HG03139 (cell line): ENCODE results near the gene ANKRD11.
"Not testable (repeated sequence)": the region's sequence is repeated elsewhere in the genome, so short reads cannot be mapped to it uniquely, and the experiment has no call there.

Experiments used
- ATAC-seq: cut with Tn5 transposase; IDR thresholded peaks from one replicate; pipeline ENCODE4 v1.9.1; 2021; ENCODE audit not compliant: unreplicated experiment

Gene ANKRD11

DNA sequence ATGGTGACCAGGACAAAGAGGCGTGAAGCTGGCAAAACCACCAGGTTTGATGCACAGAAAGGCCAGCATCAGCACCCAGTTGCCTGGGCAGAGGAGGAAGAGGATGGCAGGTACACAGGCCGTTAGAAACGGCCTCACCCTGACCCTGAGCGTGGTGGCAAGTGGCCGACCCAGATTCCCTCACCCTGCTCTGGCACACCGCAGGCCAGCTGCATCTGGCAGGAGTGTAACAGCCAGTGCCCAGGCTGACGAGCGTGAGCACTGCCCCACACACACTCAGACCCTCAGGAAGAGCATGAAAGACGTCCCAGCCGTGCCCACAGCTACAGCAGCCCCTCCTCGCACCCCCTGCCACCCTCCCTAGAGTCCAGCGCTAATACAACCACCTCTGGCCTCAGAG lies 82.0 kb downstream of the ANKRD11 start:
- ATAC-seq = no peak

GRCh38 chr16:89407925-89408300 lies 82.4 kb downstream of the ANKRD11 start:
- ATAC-seq = no peak

DNA sequence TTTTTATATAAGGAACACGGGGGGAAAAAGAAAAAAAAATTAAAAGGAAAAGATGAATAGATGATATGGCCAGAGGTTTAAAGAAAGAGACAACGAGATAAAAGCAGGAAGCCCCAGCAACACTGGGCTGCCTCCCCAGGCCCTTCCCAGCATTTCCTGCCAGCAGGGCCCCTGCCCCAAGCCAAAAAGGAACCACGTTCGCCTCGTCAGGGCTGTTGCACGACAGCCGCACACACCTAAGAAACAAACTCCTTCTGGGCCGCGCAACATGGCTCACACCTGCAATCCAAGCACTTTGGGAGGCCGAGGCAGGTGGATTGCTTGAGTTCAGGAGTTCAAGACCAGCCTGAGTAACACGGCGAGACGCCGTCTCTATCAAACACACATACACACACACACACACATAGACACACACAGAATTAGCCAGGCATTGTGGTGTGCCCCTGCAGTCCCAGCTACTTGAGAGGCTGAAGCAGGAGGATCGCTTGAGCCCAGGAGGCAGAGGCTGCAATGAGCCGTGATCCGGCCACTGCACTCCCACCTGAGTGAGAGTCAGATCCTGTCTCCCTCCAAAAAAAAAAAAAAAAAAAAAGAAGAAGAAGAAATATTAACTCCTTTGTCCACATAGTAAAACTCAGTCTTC lies 83.0 kb downstream of the ANKRD11 start:
- ATAC-seq = no peak

DNA sequence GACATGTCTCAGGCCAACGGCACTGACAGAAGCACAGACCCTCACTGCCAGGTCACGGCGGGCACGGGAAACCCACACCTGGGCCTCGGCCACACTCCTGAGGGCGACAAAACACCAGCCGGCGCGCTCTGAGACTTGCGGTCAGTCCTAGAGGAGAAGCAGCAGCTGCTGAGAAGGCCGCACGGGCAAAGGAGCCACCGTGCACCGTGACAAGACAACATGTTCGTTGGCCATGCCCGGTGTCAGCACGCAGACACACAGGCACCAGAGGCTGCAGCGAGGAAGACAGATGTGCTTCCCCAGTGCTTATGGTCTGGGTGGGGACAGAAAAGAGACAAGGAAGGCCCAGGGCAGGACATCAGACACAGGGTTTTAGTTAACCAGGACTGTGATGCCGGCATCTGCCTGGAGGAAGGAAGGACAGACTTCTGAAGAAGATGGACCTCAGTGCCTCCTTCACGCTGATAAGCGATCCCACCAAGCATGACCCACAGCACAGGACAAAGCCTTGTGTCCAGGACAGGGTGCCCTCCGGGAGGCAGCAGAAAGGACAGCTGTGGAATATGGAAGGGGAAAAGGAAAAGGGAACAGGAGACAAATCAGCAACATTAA lies 84.0 kb downstream of the ANKRD11 start:
- no peak for ATAC-seq

- no peak for ATAC-seq
These were observed 85.8 kb downstream of the ANKRD11 start for GRCh38 chr16:89404561-89404960.

GRCh38 chr16:89402962-89403361 lies 87.4 kb downstream of the ANKRD11 start:
- ATAC-seq = no peak

- ATAC-seq = no peak
These were observed 88.5 kb downstream of the ANKRD11 start for GRCh38 chr16:89401641-89402445.

GRCh38 chr16:89401205-89401604 lies 89.2 kb downstream of the ANKRD11 start:
- no peak for ATAC-seq

DNA sequence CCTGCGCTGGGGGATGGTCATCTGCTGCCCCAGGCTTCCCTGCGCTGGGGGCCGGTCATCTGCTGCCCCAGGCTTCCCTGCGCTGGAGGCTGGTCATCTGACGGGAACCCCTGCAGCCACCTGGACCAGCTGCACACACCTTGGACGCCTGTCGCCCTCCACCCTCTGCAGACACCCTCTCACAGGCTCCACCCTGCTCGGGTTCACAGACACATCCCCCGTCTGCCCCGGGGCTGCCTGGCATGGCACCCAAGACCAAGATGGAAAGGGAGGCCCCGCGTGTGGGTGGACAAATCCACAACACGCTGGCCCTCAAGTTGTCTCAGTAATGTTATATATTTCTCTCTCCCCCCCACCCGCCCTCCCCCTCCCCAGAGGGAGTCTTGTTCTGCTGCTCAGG lies 89.6 kb downstream of the ANKRD11 start:
- ATAC-seq = no peak

DNA sequence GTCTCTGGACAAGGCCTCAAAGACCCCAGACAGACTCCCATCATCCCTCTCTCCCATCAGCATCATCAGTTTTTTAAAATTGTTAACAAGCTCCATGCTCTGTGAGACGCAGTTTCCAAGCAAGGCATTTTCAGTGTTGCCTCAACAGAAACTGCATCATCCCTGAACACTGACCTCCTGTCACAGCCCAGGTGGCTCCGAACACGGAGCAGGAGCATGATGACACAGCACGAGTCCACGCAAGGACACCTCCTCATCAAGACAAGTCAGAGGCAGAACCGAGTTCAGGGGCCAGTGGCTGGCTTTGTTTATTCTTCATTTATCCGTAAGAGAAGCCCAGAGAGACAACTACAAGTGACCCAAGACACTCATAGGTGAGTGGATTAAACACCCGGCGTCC lies 91.4 kb downstream of the ANKRD11 start:
- ATAC-seq = no peak

DNA sequence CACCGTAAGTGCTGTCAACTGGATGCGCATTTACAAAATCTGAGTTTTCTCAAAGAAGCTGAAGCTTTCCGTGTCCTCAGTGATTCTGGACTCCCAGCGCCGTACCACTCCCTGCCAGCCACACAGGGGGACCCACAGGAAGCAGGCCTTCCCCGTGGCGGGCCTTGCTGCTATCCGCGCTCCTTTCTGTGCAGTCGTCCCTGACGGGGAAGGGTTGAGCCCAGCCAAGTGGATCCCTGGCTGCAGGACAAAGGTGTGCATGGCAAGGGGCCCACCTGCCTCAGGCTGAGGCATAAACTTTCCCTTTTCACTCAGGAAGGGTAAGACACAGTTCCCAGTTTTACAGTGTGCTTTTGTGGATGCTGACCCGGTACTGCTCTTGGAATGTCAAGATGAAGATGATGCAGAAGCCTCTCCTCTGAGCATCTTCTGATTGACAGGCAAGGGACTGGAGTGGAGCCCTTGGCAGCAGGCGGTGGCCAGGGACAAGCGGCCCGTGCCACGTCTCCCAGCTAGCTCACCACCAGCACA lies 93.0 kb downstream of the ANKRD11 start:
- ATAC-seq = no peak

GRCh38 chr16:89396156-89396555 lies 94.2 kb downstream of the ANKRD11 start:
- no peak for ATAC-seq

DNA sequence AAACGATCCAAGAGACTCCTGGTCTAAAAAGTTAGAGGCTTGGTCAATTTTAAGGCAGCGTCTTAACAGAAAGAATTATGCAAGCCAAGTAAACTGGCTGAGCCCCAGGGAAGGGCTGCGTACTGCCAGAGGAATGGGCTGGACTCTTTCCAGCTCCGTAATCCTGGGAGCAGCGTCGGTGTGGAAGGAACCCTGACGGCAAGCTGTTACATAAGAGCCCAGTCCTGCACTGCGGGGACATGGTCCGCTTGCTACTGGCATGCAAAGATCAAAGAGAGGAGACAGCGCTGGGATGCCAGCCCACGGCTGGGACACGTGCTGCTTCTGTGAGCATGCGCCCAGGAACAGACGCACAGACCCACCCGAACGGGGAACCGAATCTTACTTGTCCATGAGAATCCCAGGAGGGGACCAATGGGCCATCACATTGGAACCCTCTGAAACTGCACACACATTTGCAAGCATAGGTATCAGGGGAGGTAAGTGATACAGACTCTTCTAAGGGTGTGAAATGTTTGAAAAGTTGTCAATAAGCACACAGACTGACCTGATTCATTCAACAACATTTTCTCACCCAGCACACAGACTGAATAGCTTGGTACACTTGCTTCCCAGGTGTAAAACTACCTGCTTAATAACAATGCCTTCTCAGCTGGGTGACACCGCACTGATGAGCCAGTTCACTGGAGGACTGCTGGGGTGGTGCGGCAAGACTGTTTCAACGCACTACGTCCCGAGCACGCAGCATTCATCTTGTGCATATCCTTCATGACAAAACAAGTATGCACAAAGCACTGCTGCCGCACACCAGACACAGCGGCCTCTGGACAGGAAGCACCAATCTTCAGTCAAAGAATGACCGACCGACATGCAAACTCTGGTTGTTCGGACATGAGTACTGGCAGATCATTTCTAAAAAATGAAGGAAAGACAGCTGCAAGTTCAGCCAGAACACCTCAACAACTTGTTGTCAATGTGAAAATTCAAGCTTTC lies 94.9 kb downstream of the ANKRD11 start:
- no peak for ATAC-seq

DNA sequence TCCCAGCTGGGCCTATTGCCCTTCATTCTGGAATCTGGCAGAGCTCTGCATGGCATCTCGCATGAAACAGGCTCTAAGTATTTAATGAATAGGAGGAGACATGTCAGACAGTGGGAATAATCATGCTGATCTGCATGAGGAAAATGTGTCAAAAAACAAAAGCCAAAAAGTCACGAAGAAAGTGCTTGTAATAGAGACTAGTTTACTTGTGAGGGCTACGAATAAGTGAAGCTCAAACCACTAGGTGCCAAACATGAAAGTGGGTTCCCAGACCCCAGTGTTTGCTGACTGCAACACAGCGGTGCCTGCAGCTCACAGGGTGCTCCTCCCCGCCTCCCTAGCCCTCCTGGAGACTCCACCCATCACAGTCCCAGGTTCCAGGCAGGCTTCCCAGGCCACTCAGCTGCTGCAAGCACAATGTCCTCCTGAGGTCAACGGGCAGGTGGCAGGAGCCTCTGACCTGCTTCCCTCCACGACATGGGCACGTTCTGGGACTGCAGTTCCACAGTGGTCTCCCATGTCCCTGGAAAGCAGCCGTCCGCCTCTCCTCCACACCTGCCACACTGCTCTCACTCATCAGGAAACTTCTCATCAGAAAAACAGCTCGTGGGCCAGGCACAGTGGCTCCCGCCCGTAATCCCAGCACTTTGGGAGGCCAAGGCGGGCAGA lies 96.5 kb downstream of the ANKRD11 start:
- no peak for ATAC-seq

GRCh38 chr16:89392881-89393737 lies 97.3 kb downstream of the ANKRD11 start:
- no peak for ATAC-seq

GRCh38 chr16:89390224-89390583 lies 100.2 kb downstream of the ANKRD11 start:
- not testable (repeated sequence) for ATAC-seq

DNA sequence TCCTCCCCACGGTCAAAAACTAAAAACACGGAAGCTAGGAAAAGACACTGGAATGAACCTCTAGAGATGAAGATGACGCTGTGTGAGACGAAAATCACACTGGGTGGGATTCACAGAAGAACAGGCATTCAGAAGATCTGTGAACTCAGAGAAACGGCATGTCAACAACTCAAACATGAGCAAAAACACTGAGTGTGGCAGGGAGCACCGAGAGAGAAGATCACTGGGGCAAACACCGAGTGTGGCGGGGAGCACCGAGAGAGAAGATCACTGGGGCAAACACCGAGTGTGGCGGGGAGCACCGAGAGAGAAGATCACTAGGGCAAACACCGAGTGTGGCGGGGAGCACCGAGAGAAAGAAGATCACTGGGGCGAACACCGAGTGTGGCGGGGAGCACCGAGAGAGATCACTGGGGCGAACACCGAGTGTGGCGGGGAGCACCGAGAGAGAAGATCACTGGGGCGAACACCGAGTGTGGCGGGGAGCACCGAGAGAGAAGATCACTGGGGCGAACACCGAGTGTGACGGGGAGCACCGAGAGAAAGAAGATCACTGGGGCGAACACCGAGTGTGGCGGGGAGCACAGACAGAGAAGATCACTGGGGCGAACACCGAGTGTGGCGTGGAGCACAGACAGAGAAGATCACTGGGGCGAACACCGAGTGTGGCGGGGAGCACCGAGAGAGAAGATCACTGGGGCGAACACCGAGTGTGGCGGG lies 100.7 kb downstream of the ANKRD11 start:
- not testable (repeated sequence) for ATAC-seq

DNA sequence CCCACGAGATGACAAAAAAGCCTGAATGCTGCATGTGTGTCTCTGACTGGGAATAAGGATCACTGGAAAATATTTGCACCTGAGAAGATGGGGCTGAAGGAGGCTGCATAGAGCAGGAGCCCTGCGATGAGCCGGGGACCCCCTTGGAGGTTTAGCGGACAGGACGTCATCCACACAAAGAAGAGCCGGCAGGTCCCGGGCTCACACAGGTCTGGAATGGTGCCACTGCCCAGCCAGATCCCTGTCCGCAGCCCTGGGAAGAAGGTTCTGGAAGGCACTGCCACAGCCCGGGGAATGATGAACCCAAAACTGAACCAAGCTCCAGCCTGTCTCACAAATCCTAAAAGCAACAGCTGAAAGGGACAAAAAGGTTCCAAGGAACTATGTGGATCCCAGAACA lies 101.8 kb downstream of the ANKRD11 start:
- ATAC-seq = no peak
